C4-2B (cell line): ENCODE results near the gene SRRM3.
"Not testable (repeated sequence)": the region's sequence is repeated elsewhere in the genome, so short reads cannot be mapped to it uniquely, and the experiment has no call there.

Experiments
- H3K27ac ChIP-seq: fragments of 450-650 bp; 2 replicates; pipeline ENCODE4 v1.5.1; 2017
- CTCF ChIP-seq: fragments of 450-650 bp; conservative IDR thresholded peaks from 2 replicates; pipeline ENCODE4 v1.5.1; 2017; ENCODE audit warnings: mild to moderate bottlenecking
- ZFX ChIP-seq: fragments of 450-650 bp; IDR thresholded peaks from 2 replicates; pipeline ENCODE4 v1.6.1; 2017

The SRRM3 gene

DNA sequence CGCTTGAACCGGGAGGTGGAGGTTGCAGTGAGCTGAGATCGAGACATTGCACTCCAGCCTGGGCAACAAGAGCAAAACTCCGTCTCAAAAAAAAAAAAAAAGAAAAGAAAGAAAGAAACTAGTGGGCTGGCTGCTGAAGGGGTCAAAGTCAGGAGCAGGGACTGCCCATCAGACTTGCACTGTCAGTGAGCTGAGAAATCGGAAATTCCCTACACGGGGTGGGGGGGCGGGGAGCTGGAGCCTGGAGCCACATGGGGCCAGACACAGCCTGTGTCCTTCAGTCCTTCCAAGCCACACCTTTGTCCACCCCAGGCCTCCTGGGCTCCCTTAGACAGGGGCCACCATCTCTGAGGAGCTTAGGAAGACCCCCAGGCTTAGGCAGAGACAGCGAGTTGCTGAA lies 34.5 kb downstream of the SRRM3 start:
- H3K27ac ChIP-seq, result no peak overlapping the region
- TF ChIP-seq ZFX, result no peak
- no peak for TF ChIP-seq CTCF

- TF ChIP-seq CTCF (no peak), ZFX (no peak)
- no peak overlapping the region for H3K27ac ChIP-seq
Observed at GRCh38 chr7:76238326-76238725, 36.6 kb downstream of the SRRM3 start.

DNA sequence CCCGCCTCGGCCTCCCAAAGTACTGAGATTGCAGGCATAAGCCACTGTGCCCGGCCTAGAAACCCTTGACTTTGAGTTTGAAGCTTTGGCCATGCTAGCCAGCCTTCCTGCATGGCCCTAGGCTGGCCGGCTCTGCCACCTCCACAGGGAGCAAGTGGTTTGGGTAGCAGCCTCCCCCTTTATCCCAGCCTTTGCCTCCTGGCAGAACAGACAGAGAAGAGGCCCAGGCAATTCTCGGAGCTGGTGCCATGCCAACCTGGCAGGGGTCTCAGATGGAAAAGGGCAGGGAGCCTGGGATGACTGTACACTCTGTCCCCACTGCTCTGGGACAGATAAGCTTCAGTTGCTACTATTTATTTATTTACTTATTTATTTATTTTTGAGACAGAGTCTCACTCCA lies 39.4 kb downstream of the SRRM3 start:
- no peak overlapping the region for H3K27ac ChIP-seq
- TF ChIP-seq ZFX (no peak), CTCF (no peak)

- H3K27ac ChIP-seq, result not testable (repeated sequence)
Observed at GRCh38 chr7:76242517-76243063, 40.9 kb downstream of the SRRM3 start.

- no peak for TF ChIP-seq CTCF
- no peak for TF ChIP-seq ZFX
- H3K27ac ChIP-seq, result no peak overlapping the region
Observed at GRCh38 chr7:76244781-76245391, 43.2 kb downstream of the SRRM3 start.

- H3K27ac ChIP-seq, result no peak overlapping the region
- TF ChIP-seq CTCF, result no peak
- TF ChIP-seq ZFX, result no peak
Observed at GRCh38 chr7:76246804-76247389, 45.2 kb downstream of the SRRM3 start.

GRCh38 chr7:76247938-76248337 lies 46.2 kb downstream of the SRRM3 start:
- no peak overlapping the region for H3K27ac ChIP-seq

More at GRCh38 chr7:76247938-76248337, 46.2 kb downstream of the SRRM3 start:
- TF ChIP-seq CTCF (no peak), ZFX (no peak)
